ENCODE results near the gene DERL3. TPM values are rescaled to one million over a fixed set of nuclear protein-coding genes. Genes with fewer than 3 reads are reported as not detected.
A peak's percentile ranks its signal among the peaks of the same experiment; 100 is the strongest.

DERL3 gene
- total RNA-seq, 1 donor from 2014 or later: 1.1 TPM

DNA sequence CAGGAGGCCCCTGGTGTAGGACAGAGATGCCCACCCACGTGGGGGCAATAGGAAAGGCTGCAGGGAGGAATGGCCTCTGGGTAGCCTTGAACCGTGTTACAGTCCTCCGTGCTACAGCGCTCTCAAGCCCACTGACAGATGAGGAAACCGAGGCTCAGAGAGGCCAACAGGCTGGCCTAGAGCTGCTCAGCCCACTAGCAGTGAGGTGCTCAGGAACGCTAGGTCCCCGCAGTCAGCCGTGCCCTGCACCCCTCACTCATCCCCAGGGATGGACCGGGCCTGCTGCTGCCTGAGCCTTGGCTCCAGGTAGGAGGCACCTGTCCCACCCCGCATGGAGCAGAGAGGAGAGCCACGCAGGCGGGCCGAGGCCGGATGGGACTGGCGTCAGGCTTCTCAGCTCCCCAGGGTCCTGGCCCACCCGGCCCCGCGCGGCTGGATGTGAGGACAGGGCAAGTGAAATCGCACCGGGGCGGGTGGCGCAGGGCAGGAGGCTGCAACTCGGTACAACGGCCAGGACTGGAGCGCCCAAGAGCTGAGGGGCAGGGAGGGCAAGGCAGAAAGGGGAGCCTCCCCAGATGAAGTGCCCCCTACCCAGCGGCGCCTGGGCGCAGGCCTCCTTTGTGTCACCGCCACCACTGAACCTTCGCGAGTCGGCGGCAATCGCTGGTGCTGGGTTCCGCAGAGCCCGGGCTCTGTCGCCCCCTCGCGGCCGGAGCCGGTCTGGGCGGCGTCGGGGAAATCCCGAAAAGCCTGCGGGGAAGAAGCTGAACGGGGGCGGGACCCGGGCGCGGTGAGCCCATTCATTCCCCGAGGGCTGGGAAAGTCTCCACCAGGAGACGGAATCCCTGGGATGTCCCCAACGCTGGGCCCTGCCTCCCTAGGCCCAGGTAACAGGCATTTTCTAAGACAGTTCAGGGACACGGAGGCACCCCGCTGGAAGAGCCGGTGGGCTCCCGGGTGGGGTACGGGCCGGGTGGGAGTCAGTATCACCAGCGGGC lies 10.5 kb upstream of the DERL3 start:
- Mint-ChIP-seq H3K27me3 (ENCODE audit: insufficient read depth, low read depth) (peaks cover 4% of the 10 kb centered on the region), H3K4me3 (no peak overlapping the region), H3K4me1 (peaks cover 31% of the 10 kb centered on the region), H3K27ac (no peak overlapping the region), H3K36me3 (no peaks in the 10 kb centered on the region), H3K9me3 (no peaks in the 10 kb centered on the region)
- Histone ChIP-seq H3K27ac (no peak overlapping the region), H3K4me2 (peak overlapping the region; percentile 60), H3K27me3 (peaks cover 31% of the 10 kb centered on the region), H3K9ac (no peak overlapping the region), H4K20me1 (ENCODE audit: low read depth) (no peaks in the 10 kb centered on the region), H3K79me2 (ENCODE audit: low read depth) (no peaks in the 10 kb centered on the region), H2AFZ (replicated peaks) (peak overlapping the region; percentile 81), H3F3A (ENCODE audit: low read depth) (peaks cover 21% of the 10 kb centered on the region), H3K9me3 (ENCODE audit: low read depth) (no peaks in the 10 kb centered on the region), H3K4me1 (peaks cover 19% of the 10 kb centered on the region), H3K36me3 (no peaks in the 10 kb centered on the region), H3K4me3 (no peak overlapping the region)
- peak; percentile 38 for TF ChIP-seq EZH2 (IDR thresholded peaks at IDR 0.05)
- no peak for TF ChIP-seq EZH2phosphoT487 (IDR thresholded peaks at IDR 0.05)
- TF ChIP-seq, protein P1, sequence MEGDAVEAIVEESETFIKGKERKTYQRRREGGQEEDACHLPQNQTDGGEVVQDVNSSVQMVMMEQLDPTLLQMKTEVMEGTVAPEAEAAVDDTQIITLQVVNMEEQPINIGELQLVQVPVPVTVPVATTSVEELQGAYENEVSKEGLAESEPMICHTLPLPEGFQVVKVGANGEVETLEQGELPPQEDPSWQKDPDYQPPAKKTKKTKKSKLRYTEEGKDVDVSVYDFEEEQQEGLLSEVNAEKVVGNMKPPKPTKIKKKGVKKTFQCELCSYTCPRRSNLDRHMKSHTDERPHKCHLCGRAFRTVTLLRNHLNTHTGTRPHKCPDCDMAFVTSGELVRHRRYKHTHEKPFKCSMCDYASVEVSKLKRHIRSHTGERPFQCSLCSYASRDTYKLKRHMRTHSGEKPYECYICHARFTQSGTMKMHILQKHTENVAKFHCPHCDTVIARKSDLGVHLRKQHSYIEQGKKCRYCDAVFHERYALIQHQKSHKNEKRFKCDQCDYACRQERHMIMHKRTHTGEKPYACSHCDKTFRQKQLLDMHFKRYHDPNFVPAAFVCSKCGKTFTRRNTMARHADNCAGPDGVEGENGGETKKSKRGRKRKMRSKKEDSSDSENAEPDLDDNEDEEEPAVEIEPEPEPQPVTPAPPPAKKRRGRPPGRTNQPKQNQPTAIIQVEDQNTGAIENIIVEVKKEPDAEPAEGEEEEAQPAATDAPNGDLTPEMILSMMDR (IDR thresholded peaks at IDR 0.05): peak; percentile 96
- peak; percentile 93 for DNase-seq (ENCODE audit: low spot score)

DNA sequence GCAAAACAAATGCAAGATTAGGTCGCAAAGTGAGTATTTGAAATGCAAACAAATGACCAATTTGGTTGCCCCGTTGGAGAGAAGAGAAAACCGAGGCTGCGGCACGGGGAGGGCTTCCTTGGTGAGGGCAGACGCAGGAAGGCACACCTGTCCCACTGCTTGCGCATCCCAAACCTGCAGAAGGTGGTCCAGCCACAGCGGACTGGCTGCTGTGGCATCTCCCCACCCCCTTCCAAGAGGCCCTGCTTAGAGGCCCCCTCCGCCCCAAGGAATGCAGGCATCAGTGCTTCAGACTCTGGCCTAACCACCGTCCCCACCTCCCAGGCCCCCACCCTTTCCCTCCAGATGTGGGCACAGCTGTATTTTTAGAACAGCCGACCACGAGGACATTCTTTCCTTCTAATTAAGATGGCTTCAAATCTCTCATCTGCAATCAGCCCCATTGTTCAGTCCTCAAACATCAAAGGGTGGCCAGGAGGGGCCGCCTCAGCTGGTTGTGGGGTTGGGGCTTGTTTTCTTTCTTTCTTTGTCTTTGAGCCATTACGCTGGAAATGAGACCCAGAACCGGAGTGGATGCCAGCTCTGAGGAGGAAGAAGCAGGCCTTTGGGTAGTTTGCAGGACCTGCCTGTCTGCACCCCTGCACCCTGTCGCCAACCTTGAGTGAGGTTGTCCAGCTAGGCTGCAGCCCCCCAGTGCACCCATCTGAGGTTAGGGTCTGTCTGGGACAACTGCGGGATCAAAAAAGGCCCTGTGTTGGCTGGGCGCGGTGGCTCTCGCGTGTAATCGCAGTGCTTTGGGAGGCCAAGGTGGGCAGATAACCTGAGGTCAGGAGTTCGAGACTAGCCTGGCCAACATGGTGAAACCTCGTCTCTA lies 9.4 kb upstream of the DERL3 start:
- H3K27me3 Mint-ChIP-seq (ENCODE audit: insufficient read depth, low read depth): peaks cover 4% of the 10 kb centered on the region
- no peak for TF ChIP-seq EZH2 (IDR thresholded peaks at IDR 0.05)
- H3K36me3 Mint-ChIP-seq: no peaks in the 10 kb centered on the region
- no peak overlapping the region for H3K27ac ChIP-seq
- H3K36me3 ChIP-seq: no peaks in the 10 kb centered on the region
- H3K4me2 ChIP-seq: peak overlapping the region; percentile 64
- H2AFZ ChIP-seq (replicated peaks): no peak overlapping the region
- peaks cover 28% of the 10 kb centered on the region for H3K27me3 ChIP-seq
- no peak overlapping the region for H3K4me3 ChIP-seq
- H3K9me3 Mint-ChIP-seq: no peaks in the 10 kb centered on the region
- peak; percentile 73 for DNase-seq (ENCODE audit: low spot score)
- H3K4me3 Mint-ChIP-seq: peak overlapping the region; percentile 21
- H3K4me1 Mint-ChIP-seq: peaks cover 31% of the 10 kb centered on the region
- no peaks in the 10 kb centered on the region for H3K79me2 ChIP-seq (ENCODE audit: low read depth)
- H3K4me1 ChIP-seq: peaks cover 19% of the 10 kb centered on the region
- H3K9me3 ChIP-seq (ENCODE audit: low read depth): no peaks in the 10 kb centered on the region
- H3K27ac Mint-ChIP-seq: no peak overlapping the region
- H3F3A ChIP-seq (ENCODE audit: low read depth): peaks cover 21% of the 10 kb centered on the region
- no peaks in the 10 kb centered on the region for H4K20me1 ChIP-seq (ENCODE audit: low read depth)
- H3K9ac ChIP-seq: no peak overlapping the region

DNA sequence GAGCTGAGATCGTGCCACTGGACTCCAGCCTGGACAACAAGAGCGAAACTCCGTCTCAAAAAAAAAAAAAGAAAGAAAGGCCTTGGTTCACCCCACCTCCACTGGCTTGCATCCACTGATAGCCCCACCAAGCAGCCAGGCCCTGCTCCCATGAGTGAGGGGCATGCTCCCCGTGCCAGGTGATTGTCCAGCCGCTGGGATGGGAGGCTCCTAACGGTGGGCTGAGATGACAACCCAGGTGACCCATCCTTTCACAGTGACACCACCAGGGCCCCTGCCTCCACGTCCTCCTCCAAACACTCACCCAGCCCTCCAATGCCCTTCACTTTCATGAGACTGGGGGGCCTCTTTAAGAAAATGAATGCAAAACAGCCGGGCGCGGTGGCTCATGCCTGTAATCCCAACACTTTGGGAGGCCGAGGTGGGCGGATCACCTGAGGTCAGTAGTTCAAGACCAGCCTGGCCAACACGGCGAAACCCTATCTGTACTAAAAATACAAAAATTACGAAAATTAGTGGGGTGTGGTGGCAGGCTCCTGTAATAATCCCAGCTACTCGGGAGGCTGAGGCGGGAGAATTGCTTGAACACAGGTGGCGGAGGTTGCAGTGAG lies 8.6 kb upstream of the DERL3 start:
- Histone ChIP-seq H3K4me3 (no peak overlapping the region), H3K9ac (no peak overlapping the region), H3K36me3 (no peaks in the 10 kb centered on the region), H4K20me1 (ENCODE audit: low read depth) (no peaks in the 10 kb centered on the region), H3K4me2 (peak overlapping the region; percentile 64), H3K27ac (no peak overlapping the region), H3K4me1 (peaks cover 21% of the 10 kb centered on the region), H2AFZ (replicated peaks) (no peak overlapping the region), H3K27me3 (peaks cover 22% of the 10 kb centered on the region), H3F3A (ENCODE audit: low read depth) (peaks cover 21% of the 10 kb centered on the region), H3K9me3 (ENCODE audit: low read depth) (no peaks in the 10 kb centered on the region), H3K79me2 (ENCODE audit: low read depth) (no peaks in the 10 kb centered on the region)
- H3K36me3 Mint-ChIP-seq: no peaks in the 10 kb centered on the region
- no peaks in the 10 kb centered on the region for H3K9me3 Mint-ChIP-seq
- peaks cover 10% of the 10 kb centered on the region for H3K27me3 Mint-ChIP-seq (ENCODE audit: insufficient read depth, low read depth)
- H3K27ac Mint-ChIP-seq: no peak overlapping the region
- TF ChIP-seq EZH2 (IDR thresholded peaks at IDR 0.05) (no peak), EZH2phosphoT487 (IDR thresholded peaks at IDR 0.05) (no peak)
- TF ChIP-seq, protein P1 (IDR thresholded peaks at IDR 0.05): no peak
- DNase-seq (ENCODE audit: low spot score): no peak
- no peak overlapping the region for H3K4me3 Mint-ChIP-seq
- H3K4me1 Mint-ChIP-seq: peaks cover 31% of the 10 kb centered on the region
